NB4 (cell line): ENCODE results near the gene ESM1.

Experiments
- MYC ChIP-seq: IDR thresholded peaks from 2 replicates; pipeline ENCODE4 v1.6.1; 2011; ENCODE audit warnings: low read depth, low read length
- POLR2A ChIP-seq: IDR thresholded peaks from 2 replicates; pipeline ENCODE4 v1.6.1; 2011; ENCODE audit warnings: mild to moderate bottlenecking; ENCODE audit not compliant: insufficient read length; ENCODE audit errors: extremely low read depth
- TF ChIP-seq, protein P1 (sequence below): IDR thresholded peaks from one replicate; pipeline ENCODE4 v1.5.1; 2012; ENCODE audit warnings: low read depth, low read length
- TF ChIP-seq, protein P2 (sequence below): IDR thresholded peaks from 2 replicates; pipeline ENCODE4 v1.6.1; 2011; ENCODE audit warnings: low read depth, low read length

DNA sequence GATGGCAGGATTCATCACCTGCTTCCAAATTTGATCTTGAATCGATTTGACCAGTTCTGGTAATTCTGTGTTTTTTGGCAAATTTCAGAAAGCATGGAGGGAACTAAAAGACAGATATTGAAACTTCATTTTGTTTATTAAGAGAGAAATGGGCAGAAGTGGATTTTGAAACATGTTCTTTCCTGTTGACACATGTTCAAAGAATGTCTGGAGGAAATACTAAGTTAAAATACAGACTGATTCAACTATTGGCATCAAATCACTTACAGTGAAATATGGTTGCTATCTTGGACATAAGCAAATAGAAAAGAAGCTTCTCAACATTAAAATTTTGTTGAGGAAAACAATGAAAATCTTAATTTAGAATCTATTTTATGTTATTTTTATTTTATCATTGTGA is 19.3 kb upstream of the ESM1 start:
- TF ChIP-seq, protein P1, sequence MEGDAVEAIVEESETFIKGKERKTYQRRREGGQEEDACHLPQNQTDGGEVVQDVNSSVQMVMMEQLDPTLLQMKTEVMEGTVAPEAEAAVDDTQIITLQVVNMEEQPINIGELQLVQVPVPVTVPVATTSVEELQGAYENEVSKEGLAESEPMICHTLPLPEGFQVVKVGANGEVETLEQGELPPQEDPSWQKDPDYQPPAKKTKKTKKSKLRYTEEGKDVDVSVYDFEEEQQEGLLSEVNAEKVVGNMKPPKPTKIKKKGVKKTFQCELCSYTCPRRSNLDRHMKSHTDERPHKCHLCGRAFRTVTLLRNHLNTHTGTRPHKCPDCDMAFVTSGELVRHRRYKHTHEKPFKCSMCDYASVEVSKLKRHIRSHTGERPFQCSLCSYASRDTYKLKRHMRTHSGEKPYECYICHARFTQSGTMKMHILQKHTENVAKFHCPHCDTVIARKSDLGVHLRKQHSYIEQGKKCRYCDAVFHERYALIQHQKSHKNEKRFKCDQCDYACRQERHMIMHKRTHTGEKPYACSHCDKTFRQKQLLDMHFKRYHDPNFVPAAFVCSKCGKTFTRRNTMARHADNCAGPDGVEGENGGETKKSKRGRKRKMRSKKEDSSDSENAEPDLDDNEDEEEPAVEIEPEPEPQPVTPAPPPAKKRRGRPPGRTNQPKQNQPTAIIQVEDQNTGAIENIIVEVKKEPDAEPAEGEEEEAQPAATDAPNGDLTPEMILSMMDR = no peak
- no peak for TF ChIP-seq POLR2A
- no peak for TF ChIP-seq MYC
- TF ChIP-seq, protein P2, sequence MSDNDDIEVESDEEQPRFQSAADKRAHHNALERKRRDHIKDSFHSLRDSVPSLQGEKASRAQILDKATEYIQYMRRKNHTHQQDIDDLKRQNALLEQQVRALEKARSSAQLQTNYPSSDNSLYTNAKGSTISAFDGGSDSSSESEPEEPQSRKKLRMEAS = no peak
